Activated CD4-positive, alpha-beta T cell treated with anti-CD3 and anti-CD28 coated beads, Interleukin-2, amount 50 U/mL, for 4 hours (primary cell): ENCODE results near the gene TTI1.

Source experiments
- DNase-seq, 2 experiments: peaks; one replicate each; pipeline ENCODE4 v3.0.0-alpha.2; 2020

Gene TTI1

GRCh38 chr20:37934634-37935375 lies 98.5 kb downstream of the TTI1 start:
- no peak for DNase-seq

- no peak for DNase-seq
Measured at GRCh38 chr20:37933786-37934633, 99.2 kb downstream of the TTI1 start.
